GM23338 (cell line): Measurements from ENCODE around the gene PRSS3. TPM values are rescaled to one million over a fixed set of nuclear protein-coding genes. Genes with fewer than 3 reads are reported as not detected.

ENCODE experiments used
- ATAC-seq: fragments of 200-7000 bp; cut with Tn5 transposase; 3 replicates; pipeline ENCODE4 v1.9.1; 2020
- DNase-seq: peaks from one replicate; pipeline ENCODE4 v3.0.0-alpha.2; 2015; ENCODE audit warnings: low spot score
- H2AFZ ChIP-seq: fragments of 200-600 bp; sonication (generic); 2 replicates; pipeline ENCODE4 v1.8.0; 2016; ENCODE audit warnings: antibody characterized with exemption, mild to moderate bottlenecking, moderate library complexity
- H3F3A ChIP-seq: fragments of 200-600 bp; sonication (generic); replicated peaks from 2 replicates; pipeline ENCODE4 v1.8.0; 2017; ENCODE audit warnings: antibody characterized with exemption, mixed run types, low read depth
- H3K27ac ChIP-seq: fragments of 200-600 bp; sonication (generic); 2 replicates; pipeline ENCODE4 v1.6.1; 2016; ENCODE audit warnings: low read depth
- H3K27me3 ChIP-seq: fragments of 200-600 bp; sonication (generic); 2 replicates; pipeline ENCODE4 v1.8.0; 2016; ENCODE audit warnings: mild to moderate bottlenecking, mixed run types, moderate library complexity; ENCODE audit not compliant: insufficient read depth
- H3K36me3 ChIP-seq: fragments of 200-600 bp; sonication (generic); 2 replicates; pipeline ENCODE4 v1.8.0; 2016; ENCODE audit warnings: mild to moderate bottlenecking; ENCODE audit not compliant: insufficient read depth
- H3K4me1 ChIP-seq: fragments of 200-600 bp; sonication (generic); 2 replicates; pipeline ENCODE4 v1.8.0; 2016; ENCODE audit warnings: mild to moderate bottlenecking, moderate library complexity; ENCODE audit not compliant: insufficient read depth
- H3K4me2 ChIP-seq: fragments of 200-600 bp; sonication (generic); 2 replicates; pipeline ENCODE4 v1.7.1; 2017; ENCODE audit warnings: mixed run types
- H3K4me3 ChIP-seq: fragments of 200-600 bp; sonication (generic); 2 replicates; pipeline ENCODE4 v1.6.1; 2016; ENCODE audit warnings: mixed run types
- H3K79me2 ChIP-seq: fragments of 200-600 bp; sonication (generic); replicated peaks from 2 replicates; pipeline ENCODE4 v1.8.0; 2017; ENCODE audit warnings: mild to moderate bottlenecking; ENCODE audit not compliant: insufficient read depth
- H3K9me2 ChIP-seq: fragments of 200-600 bp; sonication (generic); 2 replicates; pipeline ENCODE4 v1.8.0; 2017; ENCODE audit not compliant: insufficient read depth
- H4K20me1 ChIP-seq: fragments of 200-600 bp; sonication (generic); replicated peaks from 2 replicates; pipeline ENCODE4 v1.8.0; 2017; ENCODE audit warnings: mild to moderate bottlenecking; ENCODE audit not compliant: insufficient read depth
- H3K27ac Mint-ChIP-seq: 2 replicates; pipeline ENCODE4 v1.8.0; 2020; ENCODE audit warnings: inconsistent platforms, mild to moderate bottlenecking, moderate library complexity, mixed read lengths
- H3K27me3 Mint-ChIP-seq: 3 replicates; pipeline ENCODE4 v1.8.0; 2022; ENCODE audit warnings: low read depth, mild to moderate bottlenecking, moderate library complexity, mixed read lengths, inconsistent platforms; ENCODE audit not compliant: insufficient read depth, poor library complexity
- H3K36me3 Mint-ChIP-seq: 3 replicates; pipeline ENCODE4 v1.8.0; 2021; ENCODE audit warnings: low read depth, mild to moderate bottlenecking, inconsistent platforms, moderate library complexity, mixed read lengths
- H3K4me1 Mint-ChIP-seq: 3 replicates; pipeline ENCODE4 v1.8.0; 2020; ENCODE audit warnings: mild to moderate bottlenecking, inconsistent platforms, mixed read lengths
- H3K4me3 Mint-ChIP-seq: 3 replicates; pipeline ENCODE4 v1.8.0; 2021; ENCODE audit warnings: moderate library complexity, mild to moderate bottlenecking, inconsistent platforms, mixed read lengths
- H3K9me3 Mint-ChIP-seq: 3 replicates; pipeline ENCODE4 v1.8.0; 2020; ENCODE audit warnings: moderate library complexity, mild to moderate bottlenecking, inconsistent platforms, mixed read lengths
- EZH2 ChIP-seq: fragments of 200-600 bp; sonication (generic); IDR thresholded peaks from one replicate; pipeline ENCODE4 v1.8.0; 2017; ENCODE audit warnings: antibody characterized with exemption, mild to moderate bottlenecking, low read depth; ENCODE audit not compliant: unreplicated experiment
- EZH2phosphoT487 ChIP-seq: fragments of 200-600 bp; sonication (generic); IDR thresholded peaks from one replicate; pipeline ENCODE4 v1.8.1; 2018; ENCODE audit warnings: antibody characterized with exemption; ENCODE audit not compliant: unreplicated experiment
- JUNB ChIP-seq: IDR thresholded peaks from one replicate; pipeline ENCODE4 v1.6.1; 2016; ENCODE audit warnings: antibody characterized with exemption; ENCODE audit not compliant: unreplicated experiment
- POLR2AphosphoS5 ChIP-seq: IDR thresholded peaks from 2 replicates; pipeline ENCODE4 v1.6.1; 2016; ENCODE audit warnings: antibody characterized with exemption, low read depth
- STAT1 ChIP-seq: IDR thresholded peaks from one replicate; pipeline ENCODE4 v1.6.1; 2016; ENCODE audit warnings: antibody characterized with exemption; ENCODE audit not compliant: unreplicated experiment
- polyA plus RNA-seq: library from polyadenylated mRNA; unstranded; fragments of >200 nt; fragmentation: Nextera tagmentation; extraction: Ambion mirVana; gene quantifications from 2 replicates; pipeline ENCODE4 v1.2.1, GENCODE V29; 2016
- total RNA-seq: library from RNA; depleted of rRNA; stranded (reverse); fragments of >200 nt; shearing (Covaris generic); gene quantifications from 2 replicates; pipeline ENCODE4 v1.2.3, GENCODE V29; 2014
- TF ChIP-seq, protein P1 (sequence below), 2 experiments: fragments of 200-600 bp in 1 of 2; sonication (generic) in 1 of 2; conservative IDR thresholded peaks; 2 replicates each; pipeline versions ENCODE4 v1.5.1 to v1.6.1; 2016 to 2017; ENCODE audit warnings: antibody characterized with exemption in 2 of 2, low read depth in 2 of 2, mild to moderate bottlenecking in 2 of 2, moderate library complexity in 1 of 2
- TF ChIP-seq, protein P2 (sequence below): IDR thresholded peaks from 2 replicates; pipeline ENCODE4 v1.6.1; 2016; ENCODE audit warnings: antibody characterized with exemption
- TF ChIP-seq, protein P3 (sequence below): fragments of 250-450 bp; sonication (Bioruptor Pico); IDR thresholded peaks from 2 replicates; pipeline ENCODE4 v1.5.0; 2020; ENCODE audit warnings: mild to moderate bottlenecking, moderate library complexity

PRSS3 gene
- total and polyA plus RNA-seq, 2 experiments from 2014 or later = 4.2 to 4.5 TPM

DNA sequence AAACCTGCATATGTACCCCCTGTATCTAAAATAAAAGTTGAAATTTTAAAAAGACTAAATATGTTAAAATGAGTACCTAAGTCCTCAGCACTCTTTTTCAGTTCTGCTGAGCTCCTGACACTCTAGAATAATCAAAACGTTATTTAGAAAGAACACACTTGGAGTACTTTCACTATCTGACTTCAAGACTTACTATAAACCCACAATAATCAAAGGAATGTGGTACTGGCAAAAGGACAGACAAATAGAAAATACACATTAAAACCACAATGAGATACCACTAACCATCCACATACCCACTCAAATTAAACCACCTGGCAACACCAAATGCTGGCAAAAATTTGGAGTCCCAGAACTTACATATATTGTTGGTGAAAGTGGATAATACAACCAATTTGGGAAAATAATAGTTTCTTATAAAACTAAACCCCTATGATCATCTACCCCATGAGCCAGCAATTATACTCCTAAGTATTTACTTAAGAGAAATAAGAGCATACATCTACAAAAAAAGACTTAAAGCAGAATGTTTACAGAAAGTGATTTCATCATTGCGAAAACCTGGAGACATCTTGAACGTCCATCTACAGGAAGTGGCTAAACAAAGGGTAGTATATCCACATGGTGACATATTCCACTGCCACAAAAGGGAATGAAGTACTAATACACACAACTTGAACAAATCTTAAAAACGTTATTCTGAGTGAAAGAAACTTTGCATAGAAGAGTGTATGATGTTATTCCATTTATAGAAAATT is 12.8 kb upstream of the PRSS3 start:
- Histone ChIP-seq H4K20me1 (no peaks in the 10 kb centered on the region), H3K4me1 (no peaks in the 10 kb centered on the region; the same call in 1 of the 2 replicates), H3K36me3 (no peaks in the 10 kb centered on the region), H3K27me3 (no peaks in the 10 kb centered on the region), H3K4me2 (no peak overlapping the region), H2AFZ (no peak overlapping the region), H3F3A (no peaks in the 10 kb centered on the region), H3K4me3 (no peak overlapping the region), H3K79me2 (no peaks in the 10 kb centered on the region), H3K27ac (no peak overlapping the region), H3K9me2 (no peaks in the 10 kb centered on the region)
- H3K9me3 Mint-ChIP-seq = no peaks in the 10 kb centered on the region
- H3K36me3 Mint-ChIP-seq = no peaks in the 10 kb centered on the region
- H3K27ac Mint-ChIP-seq = no peak overlapping the region
- ATAC-seq = no peak
- H3K4me3 Mint-ChIP-seq = no peak overlapping the region
- TF ChIP-seq, protein P1, sequence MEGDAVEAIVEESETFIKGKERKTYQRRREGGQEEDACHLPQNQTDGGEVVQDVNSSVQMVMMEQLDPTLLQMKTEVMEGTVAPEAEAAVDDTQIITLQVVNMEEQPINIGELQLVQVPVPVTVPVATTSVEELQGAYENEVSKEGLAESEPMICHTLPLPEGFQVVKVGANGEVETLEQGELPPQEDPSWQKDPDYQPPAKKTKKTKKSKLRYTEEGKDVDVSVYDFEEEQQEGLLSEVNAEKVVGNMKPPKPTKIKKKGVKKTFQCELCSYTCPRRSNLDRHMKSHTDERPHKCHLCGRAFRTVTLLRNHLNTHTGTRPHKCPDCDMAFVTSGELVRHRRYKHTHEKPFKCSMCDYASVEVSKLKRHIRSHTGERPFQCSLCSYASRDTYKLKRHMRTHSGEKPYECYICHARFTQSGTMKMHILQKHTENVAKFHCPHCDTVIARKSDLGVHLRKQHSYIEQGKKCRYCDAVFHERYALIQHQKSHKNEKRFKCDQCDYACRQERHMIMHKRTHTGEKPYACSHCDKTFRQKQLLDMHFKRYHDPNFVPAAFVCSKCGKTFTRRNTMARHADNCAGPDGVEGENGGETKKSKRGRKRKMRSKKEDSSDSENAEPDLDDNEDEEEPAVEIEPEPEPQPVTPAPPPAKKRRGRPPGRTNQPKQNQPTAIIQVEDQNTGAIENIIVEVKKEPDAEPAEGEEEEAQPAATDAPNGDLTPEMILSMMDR (conservative IDR thresholded peaks at IDR 0.05; ENCODE audit: low read depth in 2 of 2) = no peak
- TF ChIP-seq EZH2phosphoT487 (no peak), JUNB (no peak), EZH2 (no peak), POLR2AphosphoS5 (no peak), STAT1 (no peak)
- TF ChIP-seq, protein P2, sequence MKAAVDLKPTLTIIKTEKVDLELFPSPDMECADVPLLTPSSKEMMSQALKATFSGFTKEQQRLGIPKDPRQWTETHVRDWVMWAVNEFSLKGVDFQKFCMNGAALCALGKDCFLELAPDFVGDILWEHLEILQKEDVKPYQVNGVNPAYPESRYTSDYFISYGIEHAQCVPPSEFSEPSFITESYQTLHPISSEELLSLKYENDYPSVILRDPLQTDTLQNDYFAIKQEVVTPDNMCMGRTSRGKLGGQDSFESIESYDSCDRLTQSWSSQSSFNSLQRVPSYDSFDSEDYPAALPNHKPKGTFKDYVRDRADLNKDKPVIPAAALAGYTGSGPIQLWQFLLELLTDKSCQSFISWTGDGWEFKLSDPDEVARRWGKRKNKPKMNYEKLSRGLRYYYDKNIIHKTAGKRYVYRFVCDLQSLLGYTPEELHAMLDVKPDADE = no peak
- TF ChIP-seq, protein P3, sequence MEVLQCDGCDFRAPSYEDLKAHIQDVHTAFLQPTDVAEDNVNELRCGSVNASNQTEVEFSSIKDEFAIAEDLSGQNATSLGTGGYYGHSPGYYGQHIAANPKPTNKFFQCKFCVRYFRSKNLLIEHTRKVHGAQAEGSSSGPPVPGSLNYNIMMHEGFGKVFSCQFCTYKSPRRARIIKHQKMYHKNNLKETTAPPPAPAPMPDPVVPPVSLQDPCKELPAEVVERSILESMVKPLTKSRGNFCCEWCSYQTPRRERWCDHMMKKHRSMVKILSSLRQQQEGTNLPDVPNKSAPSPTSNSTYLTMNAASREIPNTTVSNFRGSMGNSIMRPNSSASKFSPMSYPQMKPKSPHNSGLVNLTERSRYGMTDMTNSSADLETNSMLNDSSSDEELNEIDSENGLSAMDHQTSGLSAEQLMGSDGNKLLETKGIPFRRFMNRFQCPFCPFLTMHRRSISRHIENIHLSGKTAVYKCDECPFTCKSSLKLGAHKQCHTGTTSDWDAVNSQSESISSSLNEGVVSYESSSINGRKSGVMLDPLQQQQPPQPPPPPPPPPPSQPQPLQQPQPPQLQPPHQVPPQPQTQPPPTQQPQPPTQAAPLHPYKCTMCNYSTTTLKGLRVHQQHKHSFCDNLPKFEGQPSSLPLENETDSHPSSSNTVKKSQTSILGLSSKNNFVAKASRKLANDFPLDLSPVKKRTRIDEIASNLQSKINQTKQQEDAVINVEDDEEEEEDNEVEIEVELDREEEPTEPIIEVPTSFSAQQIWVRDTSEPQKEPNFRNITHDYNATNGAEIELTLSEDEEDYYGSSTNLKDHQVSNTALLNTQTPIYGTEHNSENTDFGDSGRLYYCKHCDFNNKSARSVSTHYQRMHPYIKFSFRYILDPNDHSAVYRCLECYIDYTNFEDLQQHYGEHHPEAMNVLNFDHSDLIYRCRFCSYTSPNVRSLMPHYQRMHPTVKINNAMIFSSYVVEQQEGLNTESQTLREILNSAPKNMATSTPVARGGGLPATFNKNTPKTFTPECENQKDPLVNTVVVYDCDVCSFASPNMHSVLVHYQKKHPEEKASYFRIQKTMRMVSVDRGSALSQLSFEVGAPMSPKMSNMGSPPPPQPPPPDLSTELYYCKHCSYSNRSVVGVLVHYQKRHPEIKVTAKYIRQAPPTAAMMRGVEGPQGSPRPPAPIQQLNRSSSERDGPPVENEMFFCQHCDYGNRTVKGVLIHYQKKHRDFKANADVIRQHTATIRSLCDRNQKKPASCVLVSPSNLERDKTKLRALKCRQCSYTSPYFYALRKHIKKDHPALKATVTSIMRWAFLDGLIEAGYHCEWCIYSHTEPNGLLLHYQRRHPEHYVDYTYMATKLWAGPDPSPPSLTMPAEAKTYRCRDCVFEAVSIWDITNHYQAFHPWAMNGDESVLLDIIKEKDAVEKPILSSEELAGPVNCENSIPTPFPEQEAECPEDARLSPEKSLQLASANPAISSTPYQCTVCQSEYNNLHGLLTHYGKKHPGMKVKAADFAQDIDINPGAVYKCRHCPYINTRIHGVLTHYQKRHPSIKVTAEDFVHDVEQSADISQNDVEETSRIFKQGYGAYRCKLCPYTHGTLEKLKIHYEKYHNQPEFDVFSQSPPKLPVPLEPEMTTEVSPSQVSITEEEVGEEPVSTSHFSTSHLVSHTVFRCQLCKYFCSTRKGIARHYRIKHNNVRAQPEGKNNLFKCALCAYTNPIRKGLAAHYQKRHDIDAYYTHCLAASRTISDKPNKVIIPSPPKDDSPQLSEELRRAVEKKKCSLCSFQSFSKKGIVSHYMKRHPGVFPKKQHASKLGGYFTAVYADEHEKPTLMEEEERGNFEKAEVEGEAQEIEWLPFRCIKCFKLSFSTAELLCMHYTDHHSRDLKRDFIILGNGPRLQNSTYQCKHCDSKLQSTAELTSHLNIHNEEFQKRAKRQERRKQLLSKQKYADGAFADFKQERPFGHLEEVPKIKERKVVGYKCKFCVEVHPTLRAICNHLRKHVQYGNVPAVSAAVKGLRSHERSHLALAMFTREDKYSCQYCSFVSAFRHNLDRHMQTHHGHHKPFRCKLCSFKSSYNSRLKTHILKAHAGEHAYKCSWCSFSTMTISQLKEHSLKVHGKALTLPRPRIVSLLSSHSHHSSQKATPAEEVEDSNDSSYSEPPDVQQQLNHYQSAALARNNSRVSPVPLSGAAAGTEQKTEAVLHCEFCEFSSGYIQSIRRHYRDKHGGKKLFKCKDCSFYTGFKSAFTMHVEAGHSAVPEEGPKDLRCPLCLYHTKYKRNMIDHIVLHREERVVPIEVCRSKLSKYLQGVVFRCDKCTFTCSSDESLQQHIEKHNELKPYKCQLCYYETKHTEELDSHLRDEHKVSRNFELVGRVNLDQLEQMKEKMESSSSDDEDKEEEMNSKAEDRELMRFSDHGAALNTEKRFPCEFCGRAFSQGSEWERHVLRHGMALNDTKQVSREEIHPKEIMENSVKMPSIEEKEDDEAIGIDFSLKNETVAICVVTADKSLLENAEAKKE (CRISPR knock-in tag) = no peak
- H3K4me1 Mint-ChIP-seq = peaks cover 2% of the 10 kb centered on the region
- H3K27me3 Mint-ChIP-seq = no peaks in the 10 kb centered on the region
- no peak for DNase-seq
